Brain microvascular endothelial cell (primary cell): ENCODE results near the gene ERC2.

ENCODE experiments used
- DNase-seq: peaks from one replicate; pipeline ENCODE4 v3.0.0-alpha.2; 2020
- H3K27ac ChIP-seq: fragments of 250-450 bp; sonication (Bioruptor Pico); 2 replicates; pipeline ENCODE4 v1.5.1; 2020; ENCODE audit warnings: mild to moderate bottlenecking, moderate library complexity
- H3K27me3 ChIP-seq: fragments of 250-450 bp; sonication (Bioruptor Pico); replicated peaks from 2 replicates; pipeline ENCODE4 v1.5.1; 2020; ENCODE audit warnings: mild to moderate bottlenecking
- H3K36me3 ChIP-seq: fragments of 250-450 bp; sonication (Bioruptor Pico); replicated peaks from 2 replicates; pipeline ENCODE4 v1.5.1; 2020; ENCODE audit warnings: mild to moderate bottlenecking
- H3K4me3 ChIP-seq: 2 replicates; pipeline ENCODE4 v1.5.1; 2011; ENCODE audit warnings: low read depth, mild to moderate bottlenecking, control low read depth, low read length, moderate library complexity
- CTCF ChIP-seq: IDR thresholded peaks from 2 replicates; pipeline ENCODE4 v1.5.1; 2011; ENCODE audit warnings: low read depth, mild to moderate bottlenecking, moderate library complexity, low read length, control low read depth, inconsistent platforms; ENCODE audit errors: missing control alignments
- in situ Hi-C: cut with HindIII; loops from 2 replicates; pipeline ENCODE4 v1.10.0; 2017; ENCODE audit warnings: low sequenced_read_pairs, low pct_ligation_motif_present

ERC2 gene

GRCh38 chr3:55719508-55719907, 748.8 kb downstream of the ERC2 start:
- no peak overlapping the region for H3K4me3 ChIP-seq
- H3K36me3 ChIP-seq = no peaks in the 10 kb centered on the region
- no peaks in the 10 kb centered on the region for H3K27me3 ChIP-seq
- no peak for DNase-seq
- H3K27ac ChIP-seq = no peak overlapping the region
- in situ Hi-C loops = loop anchor here (25.0 kb wide), 2 partner anchors 232 to 557 kb away; partner anchors contain the start of gene WNT5A
- TF ChIP-seq CTCF = no peak

GRCh38 chr3:55719006-55719405, 749.3 kb downstream of the ERC2 start:
- no peak overlapping the region for H3K4me3 ChIP-seq
- in situ Hi-C loops = loop anchor here (25.0 kb wide), 2 partner anchors 232 to 557 kb away; partner anchors contain the start of gene WNT5A
- TF ChIP-seq CTCF = no peak
- no peak for DNase-seq
- H3K36me3 ChIP-seq = no peaks in the 10 kb centered on the region
- H3K27me3 ChIP-seq = no peaks in the 10 kb centered on the region
- H3K27ac ChIP-seq = no peak overlapping the region

DNA sequence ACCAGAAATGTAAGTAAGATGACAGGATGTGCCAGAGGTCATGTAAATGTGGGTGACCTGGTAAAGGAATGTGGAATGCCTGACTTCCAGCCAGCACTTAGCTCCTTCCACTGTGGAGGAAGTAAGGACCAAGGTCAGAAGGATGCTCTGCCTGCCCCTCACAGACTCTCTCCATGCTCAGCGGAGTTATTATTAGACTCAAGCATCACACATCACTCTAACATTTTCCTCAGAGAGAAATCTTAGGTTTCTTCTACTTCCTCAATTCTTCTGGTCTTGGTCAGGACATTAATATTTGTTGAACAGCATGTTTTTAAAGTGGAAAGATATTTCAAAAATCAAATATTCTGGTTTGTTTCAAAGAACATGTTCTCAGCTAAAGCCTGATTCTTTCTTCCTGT, 749.7 kb downstream of the ERC2 start:
- in situ Hi-C loops = loop anchor here (25.0 kb wide), 2 partner anchors 231 to 556 kb away; partner anchors contain the start of gene WNT5A
- H3K27ac ChIP-seq = no peak overlapping the region

GRCh38 chr3:55718074-55718473, 750.2 kb downstream of the ERC2 start:
- no peaks in the 10 kb centered on the region for H3K27me3 ChIP-seq
- in situ Hi-C loops = loop anchor here (25.0 kb wide), 2 partner anchors 231 to 556 kb away; partner anchors contain the start of gene WNT5A
- no peaks in the 10 kb centered on the region for H3K36me3 ChIP-seq
- no peak overlapping the region for H3K4me3 ChIP-seq
- no peak for TF ChIP-seq CTCF
- H3K27ac ChIP-seq = no peak overlapping the region
- no peak for DNase-seq

More for the DNA sequence above, 749.7 kb downstream of the ERC2 start:
- no peak overlapping the region for H3K4me3 ChIP-seq
- TF ChIP-seq CTCF = no peak
- DNase-seq = no peak
- H3K36me3 ChIP-seq = no peaks in the 10 kb centered on the region
- H3K27me3 ChIP-seq = no peaks in the 10 kb centered on the region

DNA sequence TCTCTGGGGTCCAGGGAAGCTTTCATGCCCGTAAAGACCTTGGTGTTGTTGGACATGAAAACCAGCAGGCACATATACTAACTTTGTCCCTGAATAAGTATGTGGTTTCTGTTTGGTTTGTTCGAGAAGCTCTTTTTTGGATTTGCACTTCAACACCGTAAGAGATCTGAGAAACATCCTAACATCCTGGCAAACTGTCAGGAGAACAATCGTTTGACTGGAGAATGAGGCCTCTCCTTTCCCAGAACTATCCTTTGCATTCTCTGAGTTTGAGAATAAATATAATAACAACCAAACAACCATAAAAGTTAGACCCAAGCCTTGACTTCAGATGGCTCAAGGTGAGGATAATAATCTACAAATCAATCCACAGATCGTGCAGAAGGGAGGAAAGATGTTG, 750.8 kb downstream of the ERC2 start:
- no peak for DNase-seq
- no peaks in the 10 kb centered on the region for H3K36me3 ChIP-seq
- no peak overlapping the region for H3K4me3 ChIP-seq
- no peaks in the 10 kb centered on the region for H3K27me3 ChIP-seq
- TF ChIP-seq CTCF = no peak
- in situ Hi-C loops = loop anchor here (25.0 kb wide), 2 partner anchors 230 to 555 kb away; partner anchors contain the start of gene WNT5A
- H3K27ac ChIP-seq = no peak overlapping the region
